Ishikawa (cell line): ENCODE data around the gene ATF7.

Experiments used
- CEBPB ChIP-seq: IDR thresholded peaks from 2 replicates; pipeline ENCODE4 v1.6.1; 2012
- CREB1 ChIP-seq: IDR thresholded peaks from 2 replicates; pipeline ENCODE4 v1.6.1; 2012; ENCODE audit warnings: low read depth
- EGR1 ChIP-seq: IDR thresholded peaks from 2 replicates; pipeline ENCODE4 v1.6.1; 2012
- FOXM1 ChIP-seq: IDR thresholded peaks from 2 replicates; pipeline ENCODE4 v1.6.1; 2012; ENCODE audit warnings: low read depth, borderline replicate concordance
- NFIC ChIP-seq: IDR thresholded peaks from 2 replicates; pipeline ENCODE4 v1.6.1; 2012
- RAD21 ChIP-seq: IDR thresholded peaks from 2 replicates; pipeline ENCODE4 v1.6.1; 2012; ENCODE audit warnings: low read depth
- REST ChIP-seq: IDR thresholded peaks from 2 replicates; pipeline ENCODE4 v1.6.1; 2012; ENCODE audit warnings: low read depth, mild to moderate bottlenecking
- TAF1 ChIP-seq: IDR thresholded peaks from 2 replicates; pipeline ENCODE4 v1.6.1; 2012; ENCODE audit warnings: low read depth, mild to moderate bottlenecking
- TCF12 ChIP-seq: IDR thresholded peaks from 2 replicates; pipeline ENCODE4 v1.6.1; 2012; ENCODE audit warnings: low read depth
- TEAD4 ChIP-seq: IDR thresholded peaks from 2 replicates; pipeline ENCODE4 v1.6.1; 2012
- YY1 ChIP-seq: IDR thresholded peaks from 2 replicates; pipeline ENCODE4 v1.6.1; 2012; ENCODE audit warnings: low read depth
- ZBTB7A ChIP-seq: IDR thresholded peaks from 2 replicates; pipeline ENCODE4 v1.6.1; 2012; ENCODE audit warnings: low read depth
- TF ChIP-seq, protein P1 (sequence below): IDR thresholded peaks from 2 replicates; pipeline ENCODE4 v1.6.1; 2012
- TF ChIP-seq, protein P2 (sequence below): IDR thresholded peaks from 2 replicates; pipeline ENCODE4 v1.6.1; 2012

DNA sequence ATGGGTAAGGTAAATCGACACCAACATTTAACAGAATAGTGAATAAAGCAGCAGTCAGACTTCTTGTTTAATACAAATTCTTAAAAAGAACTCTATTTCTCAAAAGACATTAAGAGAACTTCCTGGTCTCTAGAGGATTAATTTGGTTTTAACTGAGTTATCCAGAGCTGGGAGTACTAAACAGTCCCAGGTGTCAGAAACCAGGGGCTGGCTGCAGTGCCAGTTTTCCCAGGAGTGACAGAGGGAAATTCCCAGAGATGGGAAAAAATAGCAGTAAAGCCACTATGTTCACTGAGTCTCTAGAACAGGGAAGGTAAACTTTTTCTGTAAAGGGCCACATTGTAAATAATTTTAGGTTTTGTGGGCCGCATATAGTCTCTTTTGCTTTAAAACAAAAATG, 40.9 kb upstream of the ATF7 start:
- no peak for TF ChIP-seq RAD21
- no peak for TF ChIP-seq EGR1
- TF ChIP-seq CEBPB = no peak
- TF ChIP-seq FOXM1 = no peak
- TF ChIP-seq CREB1 = no peak
- no peak for TF ChIP-seq TAF1
- TF ChIP-seq TEAD4 = no peak
- TF ChIP-seq ZBTB7A = no peak
- TF ChIP-seq, protein P1, sequence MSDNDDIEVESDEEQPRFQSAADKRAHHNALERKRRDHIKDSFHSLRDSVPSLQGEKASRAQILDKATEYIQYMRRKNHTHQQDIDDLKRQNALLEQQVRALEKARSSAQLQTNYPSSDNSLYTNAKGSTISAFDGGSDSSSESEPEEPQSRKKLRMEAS = no peak
- TF ChIP-seq, protein P2, sequence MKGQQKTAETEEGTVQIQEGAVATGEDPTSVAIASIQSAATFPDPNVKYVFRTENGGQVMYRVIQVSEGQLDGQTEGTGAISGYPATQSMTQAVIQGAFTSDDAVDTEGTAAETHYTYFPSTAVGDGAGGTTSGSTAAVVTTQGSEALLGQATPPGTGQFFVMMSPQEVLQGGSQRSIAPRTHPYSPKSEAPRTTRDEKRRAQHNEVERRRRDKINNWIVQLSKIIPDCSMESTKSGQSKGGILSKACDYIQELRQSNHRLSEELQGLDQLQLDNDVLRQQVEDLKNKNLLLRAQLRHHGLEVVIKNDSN = no peak
- no peak for TF ChIP-seq YY1
- TF ChIP-seq TCF12 = no peak
- no peak for TF ChIP-seq NFIC
- no peak for TF ChIP-seq REST
